Nephron progenitor cell (in vitro differentiated cells): ENCODE results near the gene CORO2A.

Experiments
- DNase-seq: peaks from one replicate; pipeline ENCODE4 v3.0.0; 2021
- H3K27ac Mint-ChIP-seq: 2 replicates; pipeline ENCODE4 v1.8.0; 2021; ENCODE audit warnings: mild to moderate bottlenecking, moderate library complexity, mixed read lengths
- H3K27me3 Mint-ChIP-seq: 2 replicates; pipeline ENCODE4 v1.8.0; 2021; ENCODE audit warnings: mild to moderate bottlenecking, low read depth, mixed read lengths; ENCODE audit not compliant: poor library complexity
- H3K36me3 Mint-ChIP-seq: 2 replicates; pipeline ENCODE4 v1.8.0; 2021; ENCODE audit warnings: low read depth, mixed read lengths
- H3K4me1 Mint-ChIP-seq: 2 replicates; pipeline ENCODE4 v1.8.0; 2021; ENCODE audit warnings: mixed read lengths
- H3K4me3 Mint-ChIP-seq: 2 replicates; pipeline ENCODE4 v1.8.0; 2021; ENCODE audit warnings: mild to moderate bottlenecking, moderate library complexity, mixed read lengths
- H3K9me3 Mint-ChIP-seq: 2 replicates; pipeline ENCODE4 v1.8.0; 2021; ENCODE audit warnings: mild to moderate bottlenecking, moderate library complexity, mixed read lengths
- CTCF ChIP-seq: fragments of 200-600 bp; sonication (generic); IDR thresholded peaks from 2 replicates; pipeline ENCODE4 v1.5.0; 2021; ENCODE audit warnings: antibody characterized with exemption

CORO2A gene

DNA sequence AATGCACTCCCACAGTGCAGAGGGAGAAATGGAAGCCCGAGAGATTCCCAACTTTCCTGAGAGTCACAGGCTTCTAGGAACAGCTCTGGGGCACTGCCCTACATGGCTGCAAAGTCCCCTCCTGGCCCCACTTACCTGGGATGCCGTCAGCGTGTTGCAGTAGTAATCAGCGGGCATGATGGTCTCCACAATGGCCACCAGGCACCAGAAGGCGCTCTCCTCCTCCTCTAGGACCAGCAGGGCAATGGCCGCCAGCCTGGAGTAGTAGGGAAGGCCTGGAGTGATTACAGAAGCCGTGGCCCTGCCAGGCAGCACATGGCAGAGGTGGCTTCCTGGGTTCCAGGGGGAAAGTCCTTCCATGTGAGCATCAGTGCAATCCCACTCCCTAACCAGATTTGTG is 10.7 kb upstream of the CORO2A start:
- H3K36me3 Mint-ChIP-seq = peaks cover 5% of the 10 kb centered on the region
- no peak for DNase-seq
- no peaks in the 10 kb centered on the region for H3K9me3 Mint-ChIP-seq
- H3K4me1 Mint-ChIP-seq = peaks cover 5% of the 10 kb centered on the region
- no peak overlapping the region for H3K4me3 Mint-ChIP-seq
- TF ChIP-seq CTCF = no peak
- peaks cover 13% of the 10 kb centered on the region for H3K27me3 Mint-ChIP-seq
- no peak overlapping the region for H3K27ac Mint-ChIP-seq

- Mint-ChIP-seq H3K27me3 (peaks cover 13% of the 10 kb centered on the region), H3K9me3 (no peaks in the 10 kb centered on the region), H3K4me1 (no peaks in the 10 kb centered on the region), H3K4me3 (no peak overlapping the region), H3K27ac (no peak overlapping the region), H3K36me3 (no peaks in the 10 kb centered on the region)
- TF ChIP-seq CTCF = no peak
- DNase-seq = no peak
Observed at GRCh38 chr9:98202252-98202651, 9.8 kb upstream of the CORO2A start.

DNA sequence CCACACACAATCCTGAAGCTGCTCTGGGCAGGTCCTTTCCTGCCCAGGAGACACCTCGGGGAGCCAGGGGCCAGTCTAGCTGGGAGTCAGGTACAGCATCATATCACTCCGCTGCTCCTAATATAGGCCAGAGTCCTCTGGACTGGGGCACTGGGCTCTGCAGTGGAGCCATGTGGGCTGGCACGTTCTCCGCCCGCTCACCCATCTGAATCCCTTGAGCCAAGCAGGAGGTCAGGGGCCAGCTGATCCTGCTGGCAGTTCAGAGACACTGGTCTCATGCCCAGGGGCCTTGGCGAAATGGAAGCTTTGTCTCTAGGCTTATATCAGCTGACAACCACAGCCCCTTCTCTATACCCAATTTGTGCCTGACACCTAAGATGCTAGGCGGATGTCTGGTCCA is 9.3 kb upstream of the CORO2A start:
- H3K4me3 Mint-ChIP-seq = no peak overlapping the region
- TF ChIP-seq CTCF = no peak
- no peak for DNase-seq
- H3K36me3 Mint-ChIP-seq = no peaks in the 10 kb centered on the region
- H3K27me3 Mint-ChIP-seq = peaks cover 13% of the 10 kb centered on the region
- H3K9me3 Mint-ChIP-seq = no peaks in the 10 kb centered on the region
- H3K4me1 Mint-ChIP-seq = no peaks in the 10 kb centered on the region
- H3K27ac Mint-ChIP-seq = no peak overlapping the region

DNA sequence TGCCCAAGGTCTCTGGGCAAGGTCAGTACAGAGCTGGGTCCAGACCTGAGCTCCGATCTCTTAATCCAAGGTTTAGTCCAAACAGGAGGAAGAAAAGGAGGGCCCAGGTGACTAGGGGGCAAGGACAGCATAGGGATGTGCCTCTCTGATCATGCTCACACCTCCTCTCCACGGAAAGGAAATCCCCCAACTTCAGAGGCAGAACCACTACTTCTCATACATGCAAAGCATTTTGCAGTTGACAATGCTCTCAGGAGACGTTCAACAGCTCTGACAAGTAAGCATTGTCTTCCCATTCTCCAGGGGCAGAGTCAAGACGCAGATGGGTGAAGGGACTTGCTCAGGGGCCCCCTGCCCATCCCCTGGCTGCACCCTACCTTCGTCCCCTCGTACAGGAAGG is 8.7 kb upstream of the CORO2A start:
- no peaks in the 10 kb centered on the region for H3K4me1 Mint-ChIP-seq
- H3K36me3 Mint-ChIP-seq = no peaks in the 10 kb centered on the region
- peaks cover 13% of the 10 kb centered on the region for H3K27me3 Mint-ChIP-seq
- DNase-seq = no peak
- H3K9me3 Mint-ChIP-seq = no peaks in the 10 kb centered on the region
- TF ChIP-seq CTCF = no peak
- no peak overlapping the region for H3K27ac Mint-ChIP-seq
- H3K4me3 Mint-ChIP-seq = no peak overlapping the region

- no peak for TF ChIP-seq CTCF
- no peak for DNase-seq
- Mint-ChIP-seq H3K27me3 (peaks cover 6% of the 10 kb centered on the region), H3K9me3 (no peaks in the 10 kb centered on the region), H3K36me3 (no peaks in the 10 kb centered on the region), H3K4me3 (no peak overlapping the region), H3K4me1 (no peaks in the 10 kb centered on the region), H3K27ac (no peak overlapping the region)
Observed at GRCh38 chr9:98199388-98200033, 7.1 kb upstream of the CORO2A start.

- H3K36me3 Mint-ChIP-seq = no peaks in the 10 kb centered on the region
- H3K4me1 Mint-ChIP-seq = peaks cover 10% of the 10 kb centered on the region
- no peak for DNase-seq
- H3K9me3 Mint-ChIP-seq = no peaks in the 10 kb centered on the region
- H3K4me3 Mint-ChIP-seq = no peak overlapping the region
- H3K27me3 Mint-ChIP-seq = peaks cover 9% of the 10 kb centered on the region
- TF ChIP-seq CTCF = no peak
- H3K27ac Mint-ChIP-seq = no peak overlapping the region
Observed at GRCh38 chr9:98195671-98196070, 3.2 kb upstream of the CORO2A start.
